HG03095 (cell line): ENCODE measurements around the gene KTI12.
"Not testable (repeated sequence)": the region's sequence is repeated elsewhere in the genome, so short reads cannot be mapped to it uniquely, and the experiment has no call there.

Source experiments
- ATAC-seq: cut with Tn5 transposase; IDR thresholded peaks from one replicate; pipeline ENCODE4 v1.9.1; 2021; ENCODE audit warnings: moderate library complexity; ENCODE audit not compliant: unreplicated experiment

Gene KTI12, protein sequence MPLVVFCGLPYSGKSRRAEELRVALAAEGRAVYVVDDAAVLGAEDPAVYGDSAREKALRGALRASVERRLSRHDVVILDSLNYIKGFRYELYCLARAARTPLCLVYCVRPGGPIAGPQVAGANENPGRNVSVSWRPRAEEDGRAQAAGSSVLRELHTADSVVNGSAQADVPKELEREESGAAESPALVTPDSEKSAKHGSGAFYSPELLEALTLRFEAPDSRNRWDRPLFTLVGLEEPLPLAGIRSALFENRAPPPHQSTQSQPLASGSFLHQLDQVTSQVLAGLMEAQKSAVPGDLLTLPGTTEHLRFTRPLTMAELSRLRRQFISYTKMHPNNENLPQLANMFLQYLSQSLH

DNA sequence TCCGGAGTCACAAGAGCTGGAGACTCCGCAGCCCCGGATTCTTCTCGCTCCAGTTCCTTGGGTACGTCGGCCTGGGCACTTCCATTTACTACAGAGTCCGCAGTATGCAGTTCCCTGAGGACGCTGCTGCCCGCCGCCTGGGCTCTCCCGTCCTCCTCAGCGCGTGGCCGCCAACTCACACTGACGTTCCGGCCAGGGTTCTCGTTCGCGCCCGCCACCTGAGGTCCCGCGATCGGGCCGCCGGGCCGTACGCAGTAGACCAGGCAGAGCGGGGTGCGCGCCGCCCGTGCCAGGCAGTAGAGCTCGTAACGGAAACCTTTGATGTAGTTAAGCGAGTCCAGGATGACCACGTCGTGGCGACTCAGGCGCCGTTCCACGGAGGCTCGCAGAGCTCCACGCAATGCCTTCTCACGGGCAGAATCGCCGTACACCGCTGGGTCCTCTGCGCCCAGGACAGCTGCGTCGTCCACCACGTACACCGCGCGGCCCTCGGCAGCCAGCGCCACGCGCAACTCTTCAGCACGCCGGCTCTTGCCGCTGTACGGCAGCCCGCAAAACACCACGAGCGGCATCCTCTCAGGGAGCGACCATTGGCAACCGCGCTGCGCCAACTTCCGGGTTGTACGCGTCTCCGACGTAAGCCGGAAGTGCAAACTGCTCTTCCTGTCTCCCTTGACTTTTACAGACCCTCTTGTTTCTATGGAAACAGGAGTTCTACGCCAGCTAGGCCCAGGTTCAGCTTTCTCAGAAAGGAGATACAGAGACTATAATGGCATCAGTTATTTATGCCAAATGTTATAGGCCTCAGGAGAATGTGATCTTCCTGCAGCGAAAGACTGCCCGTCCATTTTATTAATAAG is at the start of gene KTI12:
Gene KTI12, minus strand, starts transcription at position 621 of the 860 bp plus-strand sequence. Its CDS starts 49 bp downstream, at position 572.
- ATAC-seq, result peak; percentile 82

DNA sequence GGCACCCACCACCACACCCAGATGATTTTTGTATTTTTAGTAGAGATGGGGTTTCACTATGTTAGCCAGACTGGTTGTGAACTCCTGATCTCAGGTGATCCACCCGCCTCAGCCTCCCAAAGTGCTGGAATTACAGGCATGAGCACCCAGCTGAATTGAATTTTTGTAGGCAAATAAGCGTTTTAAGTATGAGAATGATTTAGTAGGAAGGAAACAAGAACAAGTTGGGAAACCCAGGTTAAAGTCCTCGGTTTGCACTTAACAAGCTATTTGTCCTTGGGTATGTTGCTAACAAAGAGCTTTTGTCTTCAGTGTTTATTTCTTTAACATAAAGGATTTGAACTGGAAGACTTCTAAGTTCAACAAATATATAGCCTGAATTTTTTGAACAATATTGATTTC is 46.4 kb upstream of the KTI12 start:
- no peak for ATAC-seq

DNA sequence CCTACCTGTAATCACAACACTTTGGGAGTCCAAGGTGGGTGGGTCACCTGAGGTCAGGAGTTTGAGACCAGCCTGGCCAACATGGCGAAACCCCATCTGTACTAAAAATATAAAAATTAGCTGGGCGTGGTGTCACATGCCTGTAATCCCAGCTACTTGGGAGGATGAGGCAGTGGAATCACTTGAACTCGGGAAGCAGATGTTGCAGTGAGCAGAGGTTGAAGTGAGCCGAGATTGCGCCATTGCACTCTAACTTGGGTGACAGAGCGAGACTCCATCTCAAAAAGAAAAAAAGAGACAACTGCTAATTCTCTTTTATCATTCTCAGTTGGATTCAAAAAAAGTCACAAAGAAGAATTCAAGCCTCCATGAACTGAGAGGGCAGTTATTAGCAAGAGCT is 43.7 kb upstream of the KTI12 start:
- not testable (repeated sequence) for ATAC-seq

DNA sequence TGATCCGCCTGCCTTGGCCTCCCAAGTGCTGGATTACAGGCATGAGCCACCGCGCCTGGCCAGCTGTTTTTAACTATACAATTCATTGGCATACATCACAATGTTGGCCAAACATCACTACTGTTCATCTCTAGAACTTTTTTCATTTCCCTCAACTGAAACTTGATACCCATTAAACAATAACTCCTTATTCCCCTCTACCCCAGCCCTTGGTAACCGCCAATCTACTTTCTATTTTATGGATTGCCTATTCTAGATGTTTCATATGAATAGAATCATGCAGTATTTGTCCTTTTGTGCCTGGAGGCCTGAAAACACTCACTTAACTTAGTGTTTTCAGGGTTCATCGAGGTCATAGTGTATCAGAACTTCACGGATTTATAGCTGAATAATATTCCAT is 38.7 kb upstream of the KTI12 start:
- no peak for ATAC-seq

DNA sequence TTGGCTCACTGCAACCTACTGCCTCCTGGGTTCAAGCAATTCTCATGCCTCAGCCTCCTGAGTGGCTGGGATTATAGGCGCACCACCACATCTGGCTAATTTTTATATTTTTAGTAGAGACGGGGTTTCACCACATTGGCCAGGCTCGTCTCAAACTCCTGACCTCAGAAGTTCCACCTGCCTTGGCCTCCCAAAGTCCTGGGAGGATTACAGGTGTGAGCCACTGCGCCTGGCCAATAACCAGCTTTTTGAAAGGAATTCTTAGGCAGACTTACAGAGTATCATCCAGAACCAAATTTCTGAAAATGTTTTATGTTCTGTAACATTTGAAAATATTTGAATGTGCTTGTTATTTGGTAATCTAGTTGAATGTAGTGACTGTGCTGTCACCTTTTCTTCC is 37.1 kb upstream of the KTI12 start:
- no peak for ATAC-seq

DNA sequence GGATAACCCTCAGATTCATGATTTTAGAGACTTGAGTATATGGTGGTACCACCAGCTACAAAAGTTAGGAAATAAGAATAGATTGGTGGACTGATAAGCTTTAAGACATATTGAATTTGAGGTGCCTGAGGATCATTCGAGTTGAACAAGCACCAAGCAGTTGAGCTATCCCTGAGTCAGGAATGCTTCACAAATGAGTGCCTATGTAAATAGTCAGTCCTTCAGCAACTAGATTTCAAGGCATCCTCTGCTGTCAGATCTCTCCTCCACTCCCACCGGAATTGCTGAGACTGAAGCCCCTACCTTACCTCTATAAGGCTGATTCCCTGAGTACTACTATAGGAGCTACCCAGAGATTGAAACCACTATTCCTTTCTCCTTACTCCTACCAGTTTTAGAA is 29.6 kb upstream of the KTI12 start:
- ATAC-seq, result no peak

DNA sequence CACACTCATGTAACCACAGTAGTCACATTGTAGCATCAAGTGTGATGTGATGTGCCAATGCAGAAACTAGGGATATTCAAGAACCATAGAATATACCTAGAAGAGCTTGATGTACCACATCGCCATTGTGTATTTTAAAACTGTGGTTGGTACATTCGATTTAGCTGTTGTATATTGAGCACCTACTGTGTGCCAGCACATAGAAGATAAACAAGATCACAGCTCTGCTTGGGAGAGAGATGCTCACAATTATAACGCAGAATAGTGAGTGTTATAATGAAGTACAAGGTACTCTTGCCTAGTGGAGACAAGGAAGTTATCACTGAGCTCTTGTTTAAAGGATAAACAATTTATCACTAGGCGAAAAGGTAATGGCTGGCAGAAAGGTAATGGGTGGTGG is 27.2 kb upstream of the KTI12 start:
- no peak for ATAC-seq

DNA sequence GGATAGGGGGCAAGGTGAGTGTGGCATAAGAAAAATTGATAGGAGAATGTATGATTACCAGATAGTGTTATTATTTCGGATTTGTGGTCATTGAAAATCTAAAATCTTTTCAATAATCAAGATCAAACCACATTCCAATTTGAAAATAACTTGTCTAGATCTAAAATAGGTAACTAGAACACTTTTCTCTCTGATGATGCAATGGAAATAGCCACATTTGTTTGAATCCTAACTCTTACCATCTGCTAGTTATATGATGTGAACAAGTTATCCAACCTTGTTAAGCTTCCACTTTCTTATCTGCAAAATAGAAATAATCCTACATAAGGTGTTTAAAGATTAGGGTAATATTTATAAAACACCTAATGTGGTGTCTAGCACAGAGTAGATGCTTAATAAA is 26.3 kb upstream of the KTI12 start:
- no peak for ATAC-seq

DNA sequence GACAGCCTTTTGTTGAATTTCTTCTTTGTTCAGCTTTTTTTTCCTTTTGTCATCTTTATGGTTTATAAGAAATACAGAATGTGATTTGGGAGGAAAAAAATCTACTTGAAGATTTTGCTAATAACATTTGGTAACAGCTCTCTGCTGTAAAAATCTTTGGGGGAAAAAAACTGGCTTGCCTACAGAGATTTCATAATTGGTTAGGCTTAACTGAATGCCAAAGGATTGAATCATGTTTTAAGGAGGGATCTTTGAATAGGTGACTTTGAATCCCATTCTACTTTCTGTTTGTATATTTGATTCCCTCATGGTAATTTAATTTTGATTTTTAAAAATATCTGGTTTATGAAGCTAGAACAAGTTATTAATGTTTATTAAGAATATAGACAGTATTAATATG is 25.7 kb upstream of the KTI12 start:
- no peak for ATAC-seq

DNA sequence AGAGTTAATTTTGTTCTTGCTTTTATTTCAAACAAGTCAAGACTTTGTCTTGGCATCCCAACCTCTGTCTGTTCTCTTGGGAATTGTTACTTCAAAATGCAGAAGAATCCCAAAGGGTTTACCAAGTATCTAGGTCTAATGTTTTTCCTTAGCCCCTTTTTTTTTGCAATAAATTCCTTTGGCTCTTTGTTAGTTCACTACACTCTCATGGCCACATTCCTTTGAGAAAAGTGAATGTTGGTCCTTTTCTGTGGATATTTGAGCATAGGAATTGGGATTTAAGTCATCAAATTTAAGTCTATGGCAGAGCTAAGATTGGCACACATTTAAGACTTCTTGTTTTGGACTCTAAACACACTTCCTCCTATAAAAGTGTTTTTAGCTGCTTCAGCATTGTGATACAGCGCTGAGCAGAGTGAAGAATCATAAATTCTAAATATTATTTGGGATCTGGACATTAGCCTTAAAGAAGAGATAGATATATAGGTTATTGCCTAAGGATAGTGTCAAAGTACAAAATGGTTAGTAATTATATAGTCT is 24.3 kb upstream of the KTI12 start:
- ATAC-seq, result no peak

DNA sequence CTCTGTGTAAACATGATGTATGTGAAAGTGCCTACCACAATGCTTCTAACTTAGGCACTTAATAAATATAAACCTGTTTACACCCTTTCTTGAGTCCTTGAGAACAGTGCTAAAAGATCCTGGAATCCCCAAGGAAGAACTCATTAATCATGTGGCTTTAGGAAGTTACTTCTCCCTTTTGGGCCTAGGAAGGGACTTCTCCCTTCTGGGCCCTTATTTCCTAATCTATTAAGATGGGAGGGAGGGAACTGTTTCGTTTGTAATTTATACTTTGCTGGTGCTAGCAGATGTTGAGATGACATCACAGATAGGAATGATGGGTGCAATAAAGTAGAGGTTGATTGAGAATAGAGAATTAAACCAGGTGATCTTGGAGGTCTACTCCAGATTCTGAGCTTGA is 23.6 kb upstream of the KTI12 start:
- ATAC-seq, result no peak

DNA sequence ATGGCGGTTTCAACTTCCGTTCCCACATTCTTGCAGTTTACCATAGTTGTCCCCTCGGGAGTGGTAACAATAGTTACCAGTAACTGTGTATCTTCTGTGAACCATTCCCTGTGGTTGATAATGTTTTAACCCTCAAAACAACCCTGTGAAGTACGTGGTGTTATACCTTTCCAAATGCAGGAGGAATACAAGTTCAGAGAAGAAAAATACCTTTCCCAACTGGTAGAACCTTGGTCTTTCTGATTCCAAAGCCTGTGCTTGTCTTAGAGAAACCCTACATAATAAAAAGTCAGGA is 23.3 kb upstream of the KTI12 start:
- ATAC-seq, result peak; percentile 37

DNA sequence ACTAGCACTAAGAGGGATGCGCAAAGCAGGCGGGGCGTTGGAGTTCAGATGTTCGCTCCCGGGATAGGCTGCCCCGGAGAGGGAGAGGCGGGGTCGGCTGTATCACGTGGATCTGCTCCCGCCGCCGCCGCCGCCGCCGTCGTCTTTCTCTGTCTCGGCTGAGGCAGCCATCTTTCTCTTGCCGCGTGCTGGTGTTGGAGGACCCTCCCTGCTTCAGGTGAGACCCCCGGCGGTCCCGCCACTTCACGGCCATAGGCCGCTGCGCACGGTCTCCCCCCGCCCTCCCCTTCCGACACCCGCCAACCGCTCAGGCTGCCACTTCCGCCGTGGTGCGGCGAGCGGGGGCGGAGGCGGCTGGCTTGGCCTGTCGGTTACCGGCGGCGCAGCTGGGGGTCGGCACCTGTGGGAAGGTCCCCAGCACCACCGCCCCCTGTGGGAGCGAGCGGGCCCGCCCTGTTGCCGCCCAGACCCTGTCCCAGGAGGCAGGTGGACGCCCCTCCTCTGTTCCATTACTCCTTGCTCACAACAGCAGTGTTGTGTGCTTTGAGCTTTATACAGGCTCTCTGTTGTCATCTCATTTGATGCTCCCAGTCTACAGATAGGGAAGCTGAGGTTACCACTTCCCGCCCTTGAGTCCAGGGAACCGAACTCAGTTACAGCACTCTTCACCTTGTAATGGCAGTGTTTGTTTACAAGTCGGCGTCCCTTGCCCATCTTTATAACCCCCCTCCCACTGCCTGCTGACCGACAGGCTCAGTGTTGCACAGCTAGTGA is 22.7 kb upstream of the KTI12 start, which contains the start of gene BTF3L4:
Gene BTF3L4, plus strand, starts transcription at position 133 of the 774 bp plus-strand sequence. CDS start 3,553 bp downstream, outside the sequence.
- ATAC-seq, result peak; percentile 69

DNA sequence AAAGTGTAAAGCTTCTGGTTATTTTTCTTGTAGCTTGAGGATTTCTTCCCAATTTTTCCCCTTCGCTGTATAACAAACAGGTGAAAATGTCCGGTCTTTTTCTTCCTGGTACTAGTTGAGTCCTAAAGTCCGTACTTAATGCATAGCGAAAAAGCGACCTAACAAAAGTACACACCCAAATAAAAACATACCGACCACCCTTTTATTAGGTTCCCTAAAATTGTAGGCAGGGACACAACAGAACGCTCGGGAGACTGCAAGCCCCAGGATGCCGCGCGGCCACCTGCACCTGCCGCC is 22.2 kb upstream of the KTI12 start:
- ATAC-seq, result no peak

DNA sequence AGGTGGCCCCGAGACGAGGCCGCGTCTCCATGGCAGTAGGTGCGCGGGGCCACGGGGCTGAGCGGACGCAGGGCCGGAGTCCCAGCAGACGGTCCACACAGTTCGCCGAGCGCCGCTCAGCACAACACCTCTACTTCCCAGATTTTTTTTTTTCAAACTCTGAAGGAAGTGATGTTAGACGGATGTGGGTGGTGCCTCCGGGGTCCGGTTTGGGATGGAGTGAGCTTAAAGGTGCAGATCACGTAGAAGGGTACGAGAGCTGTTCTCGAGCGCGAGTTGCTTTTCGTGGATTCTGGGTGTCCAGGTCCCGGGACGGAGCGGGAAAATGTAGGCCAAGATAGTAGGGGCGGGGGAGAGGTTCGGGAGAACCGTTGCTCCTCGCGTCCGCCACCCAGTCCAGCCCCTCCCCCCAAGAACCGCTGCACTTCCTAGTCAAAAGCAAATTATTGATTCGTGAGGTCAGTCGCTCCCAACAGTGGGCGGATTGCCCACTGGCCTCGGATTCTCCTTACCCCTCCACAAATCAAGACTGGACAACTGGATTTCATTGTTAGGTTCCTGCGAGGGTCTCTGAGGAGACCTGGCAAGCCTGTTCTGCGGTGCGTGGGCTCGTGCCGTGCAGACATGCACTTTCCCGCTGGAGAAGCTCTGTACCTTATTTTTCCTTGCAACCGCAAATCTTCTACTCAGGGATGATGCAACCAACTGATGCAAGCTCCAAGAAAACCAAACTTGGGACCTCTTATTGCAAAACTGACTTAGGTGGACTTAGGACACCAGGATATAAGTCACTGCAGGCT is 21.7 kb upstream of the KTI12 start, which contains the start of gene TXNDC12:
Gene TXNDC12, minus strand, starts transcription at position 126 of the 800 bp plus-strand sequence. Its CDS starts 95 bp downstream, at position 31.
- peak; percentile 47 for ATAC-seq

DNA sequence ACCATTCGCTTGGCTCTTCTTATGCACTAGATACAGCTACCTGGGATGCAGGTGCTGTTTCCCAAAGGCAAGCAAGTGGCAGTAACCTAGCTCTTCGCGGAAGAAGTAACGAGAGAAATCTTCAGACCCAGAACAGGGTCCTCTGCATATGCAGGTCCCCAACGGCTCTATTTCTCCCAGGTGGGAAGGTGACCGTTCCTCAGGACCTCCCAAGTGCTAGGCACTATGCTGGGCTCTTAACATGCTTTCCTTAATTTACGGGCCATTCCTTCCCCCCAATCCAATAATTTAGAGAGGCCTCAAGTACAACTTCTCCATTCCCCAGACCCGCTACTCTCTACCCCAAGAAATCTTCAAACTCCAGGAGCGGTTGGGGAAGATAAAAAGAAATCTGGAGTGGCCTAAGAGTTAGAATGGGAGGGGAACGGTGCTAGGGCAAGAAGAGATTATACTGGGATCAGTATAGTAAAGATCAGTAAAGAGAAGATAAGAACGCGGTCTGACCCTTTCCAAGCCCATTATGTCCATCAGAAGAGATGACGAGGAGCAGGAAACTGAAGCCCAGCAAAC is 21.0 kb upstream of the KTI12 start:
- ATAC-seq, result no peak

DNA sequence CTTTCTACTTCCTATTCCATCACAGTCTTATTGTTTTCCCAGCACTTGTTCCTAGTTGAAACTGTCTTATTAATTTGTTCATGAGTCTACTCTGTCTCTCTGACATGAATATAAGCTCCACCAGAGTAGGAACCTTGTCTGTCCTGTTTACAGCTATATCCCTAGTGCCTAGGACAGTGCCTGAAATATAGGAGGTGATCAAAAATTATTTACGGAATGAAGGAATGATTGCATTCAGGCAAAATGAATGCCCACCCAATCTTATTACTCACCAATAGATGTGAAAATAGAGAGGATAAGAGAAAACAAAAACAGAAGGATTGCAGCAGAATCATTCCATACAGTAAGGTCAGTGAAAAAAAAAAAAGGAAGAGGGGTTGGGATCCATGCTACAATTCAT is 20.3 kb upstream of the KTI12 start:
- no peak for ATAC-seq

DNA sequence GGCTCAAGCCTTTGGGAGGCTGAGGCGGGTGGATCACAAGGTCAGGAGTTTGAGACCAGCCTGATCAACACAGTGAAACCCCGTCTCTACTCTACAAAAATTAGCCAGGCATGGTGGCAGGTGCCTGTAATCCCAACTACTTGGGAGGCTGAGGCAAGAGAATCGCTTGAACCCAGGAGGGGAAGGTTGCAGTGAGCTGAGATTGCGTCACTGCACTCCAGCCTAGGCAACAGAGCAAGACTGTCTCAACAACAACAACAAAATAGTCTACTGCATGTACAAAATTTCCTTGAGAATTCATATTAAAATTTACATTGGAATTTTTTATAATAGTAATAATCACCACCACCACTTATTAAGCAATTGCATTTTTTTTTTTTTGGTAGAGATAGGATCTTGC is 15.7 kb upstream of the KTI12 start:
- ATAC-seq, result not testable (repeated sequence)

DNA sequence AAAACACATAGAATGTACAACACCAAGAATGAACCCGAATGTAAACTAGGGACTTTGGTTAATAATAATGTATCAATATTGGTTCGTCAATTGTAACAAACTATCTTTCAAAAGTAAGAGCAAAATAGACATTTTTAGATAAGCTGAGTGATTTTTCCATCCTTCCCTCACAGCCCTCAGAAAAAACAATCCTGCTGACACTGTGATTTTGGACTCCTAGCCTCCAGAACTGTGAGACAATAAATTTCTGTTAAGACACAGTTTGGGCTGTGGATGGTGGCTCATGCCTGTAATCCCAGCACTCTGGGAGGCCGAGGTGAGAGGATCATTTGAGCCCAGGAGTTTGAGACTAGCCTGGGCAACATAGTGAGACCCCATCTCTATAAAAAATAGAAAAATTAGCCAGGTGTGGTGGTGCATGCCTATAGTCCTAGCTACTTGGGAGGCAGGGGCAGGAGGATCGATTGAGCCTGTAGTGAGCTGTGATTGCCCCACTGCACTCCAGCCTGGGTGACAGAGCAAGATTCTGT is 12.1 kb upstream of the KTI12 start:
- ATAC-seq, result not testable (repeated sequence)

DNA sequence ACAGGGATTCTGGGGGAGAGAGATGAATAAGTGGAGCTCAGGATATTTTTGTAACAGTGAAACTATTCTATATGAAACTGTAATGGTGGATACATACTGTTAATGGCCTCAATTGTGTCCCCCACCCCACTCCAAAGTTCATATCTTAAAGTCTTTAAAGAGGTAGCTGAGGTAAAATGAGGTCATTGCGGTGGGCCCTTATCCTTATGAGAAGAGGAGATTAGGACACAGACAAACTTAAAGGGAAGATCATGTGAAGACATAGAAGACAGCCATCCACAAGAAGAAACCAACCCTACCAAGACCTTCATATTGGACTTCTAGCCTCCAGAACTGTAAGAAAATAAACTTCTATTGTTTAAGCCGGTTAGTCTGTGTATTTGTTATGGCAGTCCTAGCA is 11.6 kb upstream of the KTI12 start:
- no peak for ATAC-seq
